Fibroblast of pulmonary artery (primary cell): ENCODE measurements around the gene ASB8.
"Not testable (repeated sequence)": the region's sequence is repeated elsewhere in the genome, so short reads cannot be mapped to it uniquely, and the experiment has no call there.

Source experiments
- DNase-seq: peaks from one replicate; pipeline ENCODE4 v3.0.0-alpha.2; 2010; ENCODE audit warnings: low read depth
- H3K4me3 ChIP-seq: replicated peaks from 2 replicates; pipeline ENCODE4 v1.5.1; 2011; ENCODE audit warnings: low read depth, mild to moderate bottlenecking, control low read depth, low read length, moderate library complexity
- CTCF ChIP-seq: IDR thresholded peaks from 2 replicates; pipeline ENCODE4 v1.5.1; 2011; ENCODE audit warnings: mild to moderate bottlenecking, control low read depth, low read length, inconsistent platforms; ENCODE audit errors: missing control alignments

The ASB8 gene

GRCh38 chr12:48160807-48161206, 3.5 kb upstream of the ASB8 start:
- peak; percentile 38 for DNase-seq
- no peak for TF ChIP-seq CTCF
- no peak overlapping the region for H3K4me3 ChIP-seq

GRCh38 chr12:48160046-48160445, 2.7 kb upstream of the ASB8 start:
- no peak for DNase-seq
- no peak for TF ChIP-seq CTCF

GRCh38 chr12:48157889-48158370, 615 bp upstream of the ASB8 start:
- DNase-seq = no peak
- peak overlapping the region; percentile 99 for H3K4me3 ChIP-seq
- TF ChIP-seq CTCF = no peak

More at GRCh38 chr12:48160046-48160445, 2.7 kb upstream of the ASB8 start:
- H3K4me3 ChIP-seq = no peak overlapping the region

GRCh38 chr12:48156652-48157017, 680 bp downstream of the ASB8 start:
- H3K4me3 ChIP-seq = peak overlapping the region; percentile 99
- DNase-seq = no peak
- TF ChIP-seq CTCF = no peak

- not testable (repeated sequence) for H3K4me3 ChIP-seq, DNase-seq
Measured at GRCh38 chr12:48155786-48156185, 1.5 kb downstream of the ASB8 start.

- TF ChIP-seq CTCF = no peak
- DNase-seq = no peak
- H3K4me3 ChIP-seq = no peak overlapping the region
Measured at GRCh38 chr12:48151103-48151771, 6.1 kb downstream of the ASB8 start.

- TF ChIP-seq CTCF = no peak
Measured at GRCh38 chr12:48145981-48146380, 11.3 kb downstream of the ASB8 start.

More at GRCh38 chr12:48145981-48146380, 11.3 kb downstream of the ASB8 start:
- DNase-seq = no peak
- H3K4me3 ChIP-seq = no peak overlapping the region
